Astrocyte (in vitro differentiated cells and primary cell): ENCODE data around the gene ATXN1.

ENCODE experiments used
- EZH2 ChIP-seq: IDR thresholded peaks from 2 replicates; pipeline ENCODE4 v1.6.1; 2012; ENCODE audit warnings: mild to moderate bottlenecking, low read length, inconsistent platforms; ENCODE audit not compliant: insufficient read depth
- TF ChIP-seq, protein P1 (sequence below): IDR thresholded peaks from 2 replicates; pipeline ENCODE4 v1.5.1; 2011; ENCODE audit warnings: low read depth, mild to moderate bottlenecking, inconsistent platforms, low read length, moderate library complexity; ENCODE audit not compliant: insufficient read depth

- TF ChIP-seq, protein P1, sequence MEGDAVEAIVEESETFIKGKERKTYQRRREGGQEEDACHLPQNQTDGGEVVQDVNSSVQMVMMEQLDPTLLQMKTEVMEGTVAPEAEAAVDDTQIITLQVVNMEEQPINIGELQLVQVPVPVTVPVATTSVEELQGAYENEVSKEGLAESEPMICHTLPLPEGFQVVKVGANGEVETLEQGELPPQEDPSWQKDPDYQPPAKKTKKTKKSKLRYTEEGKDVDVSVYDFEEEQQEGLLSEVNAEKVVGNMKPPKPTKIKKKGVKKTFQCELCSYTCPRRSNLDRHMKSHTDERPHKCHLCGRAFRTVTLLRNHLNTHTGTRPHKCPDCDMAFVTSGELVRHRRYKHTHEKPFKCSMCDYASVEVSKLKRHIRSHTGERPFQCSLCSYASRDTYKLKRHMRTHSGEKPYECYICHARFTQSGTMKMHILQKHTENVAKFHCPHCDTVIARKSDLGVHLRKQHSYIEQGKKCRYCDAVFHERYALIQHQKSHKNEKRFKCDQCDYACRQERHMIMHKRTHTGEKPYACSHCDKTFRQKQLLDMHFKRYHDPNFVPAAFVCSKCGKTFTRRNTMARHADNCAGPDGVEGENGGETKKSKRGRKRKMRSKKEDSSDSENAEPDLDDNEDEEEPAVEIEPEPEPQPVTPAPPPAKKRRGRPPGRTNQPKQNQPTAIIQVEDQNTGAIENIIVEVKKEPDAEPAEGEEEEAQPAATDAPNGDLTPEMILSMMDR, result no peak
- TF ChIP-seq EZH2, result no peak
Observed at GRCh38 chr6:16267428-16268263, 493.6 kb downstream of the ATXN1 start.
